Daoy (cell line): ENCODE results near the gene DOCK10. TPM values are rescaled to one million over a fixed set of nuclear protein-coding genes. Genes with fewer than 3 reads are reported as not detected.
A peak's percentile ranks its signal among the peaks of the same experiment; 100 is the strongest.
"Not testable (repeated sequence)": the region's sequence is repeated elsewhere in the genome, so short reads cannot be mapped to it uniquely, and the experiment has no call there.

ENCODE experiments used
- DNase-seq: peaks from one replicate; pipeline ENCODE4 v3.0.0-alpha.2; 2015; ENCODE audit warnings: low read depth
- total RNA-seq: library from RNA; depleted of rRNA; stranded (reverse); fragments of >200 nt; shearing (Covaris generic); gene quantifications from 2 replicates; pipeline ENCODE4 v1.2.3, GENCODE V29; 2014

DOCK10 gene
- total RNA-seq, 1 experiment from 2014 or later = 37.2 TPM

DNA sequence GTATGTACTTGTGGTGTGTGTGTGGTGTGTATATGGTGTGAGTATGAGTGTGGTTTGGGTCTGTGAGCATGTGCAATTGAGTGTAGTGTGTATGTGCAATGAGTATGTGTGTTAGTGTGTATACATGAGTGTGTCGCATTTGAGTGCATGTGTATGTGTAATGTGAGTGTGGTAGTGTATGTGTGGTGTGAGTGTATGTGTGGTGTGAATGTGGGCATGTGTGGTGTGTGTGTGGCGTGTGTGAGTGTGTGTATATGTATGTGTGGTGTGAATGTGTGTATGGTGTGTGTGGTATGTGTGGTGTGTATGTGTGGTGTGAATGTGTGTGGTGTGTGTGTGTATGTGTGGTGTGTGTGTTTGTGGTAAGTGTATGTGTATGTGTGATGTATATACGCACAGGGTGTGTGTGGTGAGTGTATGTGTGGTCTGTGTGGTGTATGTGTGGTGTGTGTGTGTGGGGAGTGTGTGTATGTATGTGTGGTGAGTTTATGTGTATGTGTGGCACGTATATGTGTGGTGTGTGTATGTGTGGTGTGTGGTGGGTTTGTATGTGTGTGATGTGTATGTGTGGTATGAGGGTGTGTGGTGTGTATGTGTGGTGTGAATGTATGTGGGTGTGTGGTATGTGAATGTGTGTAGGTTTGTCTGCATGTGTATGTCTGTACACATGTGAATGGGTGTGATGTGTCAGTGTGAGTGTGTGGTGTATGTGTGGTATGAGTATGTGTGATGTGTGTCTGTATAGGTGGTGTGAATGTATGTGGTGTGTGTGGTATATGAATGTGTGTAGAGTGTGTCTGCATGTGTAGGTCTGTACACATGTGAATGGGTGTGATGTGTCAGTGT, 123.4 kb downstream of the DOCK10 start:
- no peak for DNase-seq

DNA sequence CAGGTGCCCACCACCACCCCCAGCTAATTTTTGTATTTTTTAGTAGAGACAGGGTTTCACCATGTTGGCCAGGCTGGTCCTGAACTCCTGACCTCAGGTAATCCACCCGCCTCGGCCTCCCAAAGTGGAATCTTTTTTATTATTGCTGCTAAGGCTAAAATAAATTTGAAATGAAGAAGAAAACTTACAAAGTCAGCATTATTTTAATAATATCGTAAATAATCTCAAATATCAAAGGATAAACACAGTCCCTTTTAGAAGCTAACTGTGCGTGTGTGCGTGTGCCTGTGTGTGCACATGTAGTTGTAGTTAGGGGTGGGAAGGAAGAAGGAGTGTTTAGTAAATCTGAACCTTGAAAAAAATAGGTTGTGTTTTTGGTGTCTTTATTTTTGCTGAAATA, 125.0 kb downstream of the DOCK10 start:
- not testable (repeated sequence) for DNase-seq

DNA sequence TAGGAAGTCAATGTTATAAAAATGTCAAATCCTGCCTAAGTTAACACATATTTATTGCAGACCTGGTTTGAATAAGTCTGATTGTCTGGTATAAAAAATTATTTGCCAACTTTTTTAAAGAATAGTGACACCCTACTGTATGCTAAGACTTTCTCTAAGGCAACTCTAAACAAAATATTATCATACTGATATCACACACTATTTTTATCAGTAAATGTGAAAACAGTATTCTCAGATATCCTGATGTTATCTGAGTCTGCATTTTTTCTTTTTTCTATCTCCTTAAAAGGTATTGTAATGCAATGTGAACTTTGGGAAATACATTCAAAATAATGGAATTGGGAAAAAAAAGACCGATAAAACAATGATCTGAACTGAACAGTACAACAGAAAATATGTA, 127.1 kb downstream of the DOCK10 start:
- DNase-seq = no peak

DNA sequence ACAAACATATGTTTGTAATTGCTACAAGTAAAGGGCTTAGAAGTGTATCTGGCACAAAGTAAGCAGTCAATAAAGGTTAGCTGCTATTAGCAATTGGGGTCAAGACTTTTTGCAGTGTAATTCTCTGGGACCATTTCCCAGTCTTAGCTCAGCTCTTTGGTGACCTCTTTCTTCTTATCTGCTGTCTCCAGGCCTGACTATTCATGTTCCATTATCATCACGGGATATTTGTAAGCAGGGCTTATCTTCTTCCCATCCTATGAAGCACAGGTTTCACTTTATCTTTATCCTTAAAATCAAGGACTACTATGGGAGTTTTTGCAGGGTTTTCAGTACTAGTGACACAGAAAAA, 131.7 kb downstream of the DOCK10 start:
- DNase-seq = no peak

DNA sequence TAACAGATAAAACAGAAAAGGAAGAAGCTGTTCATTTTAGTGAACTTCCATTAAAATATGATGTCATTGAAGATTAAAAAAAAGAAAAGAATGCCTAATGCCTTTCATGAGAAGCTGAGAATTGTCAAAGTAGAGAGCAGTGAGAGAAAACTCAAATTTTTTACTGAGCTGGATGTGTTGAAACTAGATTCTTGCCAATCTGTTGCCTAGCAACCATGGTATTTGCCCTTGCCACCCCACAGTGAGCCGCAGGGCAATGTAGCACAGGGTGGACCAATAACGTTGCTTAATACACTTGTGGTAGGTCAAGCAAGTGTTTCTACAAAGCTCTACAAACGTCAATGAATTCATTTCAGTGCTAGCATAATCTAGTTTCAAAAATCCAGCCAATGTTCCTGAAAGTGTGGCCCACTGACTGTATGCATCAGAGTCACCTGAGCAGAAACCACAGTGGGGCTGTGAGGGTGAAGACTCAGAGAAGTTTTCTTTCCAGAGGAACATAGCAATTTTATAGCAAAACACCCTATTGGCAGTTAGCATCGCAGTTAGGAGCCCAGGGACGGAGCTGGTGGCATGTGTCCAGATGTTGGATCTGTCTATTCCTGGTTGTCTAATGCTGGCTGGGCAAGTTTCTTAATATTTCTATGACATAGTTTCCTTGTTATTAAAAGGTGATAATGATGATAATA, 132.2 kb downstream of the DOCK10 start:
- peak; percentile 35 for DNase-seq

DNA sequence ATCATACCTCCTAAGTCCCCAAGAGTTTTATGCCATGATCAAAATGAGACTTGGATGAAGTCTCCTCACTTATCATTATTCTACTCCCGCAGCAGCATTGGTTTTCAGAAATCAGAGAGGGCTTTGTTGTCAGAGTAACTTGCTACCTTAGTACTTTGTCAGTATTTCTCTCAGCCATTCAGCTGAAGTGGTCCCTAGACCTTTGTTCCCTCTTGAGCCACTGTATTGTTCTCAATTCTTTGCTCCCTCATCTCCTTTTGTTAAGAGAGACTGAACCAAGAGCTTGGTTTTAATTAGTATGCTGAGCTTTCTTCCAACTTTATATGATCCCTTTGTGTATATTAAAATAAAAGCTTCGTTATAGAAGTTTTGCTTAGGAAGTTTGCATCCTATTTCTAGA, 133.4 kb downstream of the DOCK10 start:
- no peak for DNase-seq

DNA sequence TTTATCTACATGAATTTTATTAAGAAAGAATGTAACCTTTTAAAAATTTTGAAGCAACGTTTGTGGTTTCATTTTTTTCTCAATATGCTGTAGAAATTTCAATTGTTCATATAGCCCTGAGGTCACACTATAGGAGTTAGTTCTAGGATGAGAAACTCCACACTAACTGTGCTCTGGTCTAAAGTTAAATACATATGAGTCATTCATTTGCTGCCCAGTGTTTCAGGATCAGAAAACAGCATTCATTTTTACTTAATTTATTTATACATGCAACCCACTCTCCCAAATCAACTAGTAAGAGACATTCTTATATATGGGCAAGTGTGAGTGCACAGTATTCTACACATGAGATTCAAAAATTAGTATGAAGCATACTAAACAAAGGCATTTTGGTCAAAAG, 137.9 kb downstream of the DOCK10 start:
- no peak for DNase-seq

DNA sequence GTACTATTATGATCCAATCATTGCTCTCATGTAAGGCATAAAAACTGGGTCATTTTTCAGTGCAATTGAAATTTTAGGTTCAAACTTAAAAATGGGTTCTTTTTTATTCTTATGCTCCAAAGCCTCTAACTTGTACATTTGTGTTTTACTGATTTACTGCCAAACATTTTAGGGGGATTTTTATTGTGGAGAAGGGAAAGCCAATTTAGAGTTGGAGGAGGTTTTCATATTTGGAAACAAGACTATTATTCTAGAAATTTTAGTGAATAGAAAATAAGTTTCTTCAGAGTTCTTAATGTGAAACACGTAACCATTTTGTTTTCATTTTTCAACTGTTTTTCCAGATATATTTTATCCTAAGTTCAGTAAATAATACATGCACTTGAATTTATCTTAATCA, 138.6 kb downstream of the DOCK10 start:
- no peak for DNase-seq

DNA sequence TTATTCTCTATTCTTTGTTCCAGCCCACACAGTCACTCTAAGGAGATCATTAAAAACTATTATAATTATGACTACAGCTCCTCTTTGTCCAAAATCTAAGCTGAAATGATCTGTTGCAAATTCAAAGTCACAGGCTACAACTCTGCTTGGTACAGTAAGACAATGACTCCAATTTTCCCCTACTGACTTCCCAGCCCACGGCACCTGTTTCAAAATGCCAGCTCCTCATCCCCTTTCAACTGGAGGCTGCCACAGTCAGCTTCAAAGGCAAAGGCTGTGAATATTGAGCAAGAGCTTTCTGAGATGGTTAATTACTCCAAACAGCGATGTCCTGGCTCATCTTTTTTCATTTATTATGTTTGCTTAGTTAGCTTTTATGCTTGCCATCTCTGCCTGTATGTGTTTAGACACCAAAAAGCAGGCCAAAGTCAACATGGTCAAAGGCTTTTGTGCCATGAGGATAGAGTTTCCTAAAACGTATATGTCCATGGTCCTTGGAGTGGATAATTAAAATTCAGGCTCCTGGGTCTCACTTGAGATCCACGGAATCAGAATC, 141.1 kb downstream of the DOCK10 start:
- no peak for DNase-seq

DNA sequence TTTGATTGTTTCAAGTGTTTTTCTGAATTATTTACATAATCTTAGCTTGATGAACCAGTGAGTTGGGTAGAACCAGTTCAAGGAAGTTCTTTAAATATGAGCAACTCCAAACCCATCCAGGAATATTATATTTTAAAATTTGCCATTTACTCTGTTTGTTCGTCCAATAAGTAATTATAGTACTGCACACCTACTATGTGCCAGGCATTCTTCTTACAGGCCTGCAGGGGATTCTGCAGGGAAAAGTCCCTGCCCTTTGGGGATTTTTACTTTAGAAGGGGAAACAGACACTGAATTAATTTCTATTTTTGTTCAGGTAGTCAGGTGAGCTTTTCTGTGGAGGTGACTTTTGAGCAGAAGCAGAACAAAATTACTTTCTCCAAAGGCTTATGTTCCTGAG, 146.9 kb downstream of the DOCK10 start:
- DNase-seq = no peak

DNA sequence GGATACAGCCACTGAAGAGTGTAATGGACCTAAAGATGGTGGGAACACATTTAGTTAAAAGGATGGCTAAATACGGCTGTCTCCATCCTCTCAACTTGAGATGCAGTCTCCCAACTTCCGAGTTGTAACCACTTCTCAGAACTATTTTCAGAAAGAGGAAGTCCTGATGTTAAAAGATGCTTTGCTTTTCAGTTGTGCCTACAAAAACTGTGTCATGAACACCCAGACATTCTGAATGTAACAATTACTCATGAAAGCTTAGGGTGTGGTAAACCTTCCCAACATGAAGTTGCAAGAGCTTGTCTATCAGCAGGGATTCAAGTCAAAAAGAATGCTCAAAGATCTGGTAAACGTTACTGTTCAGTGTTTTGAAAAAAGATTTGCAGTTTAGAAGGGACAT, 147.9 kb downstream of the DOCK10 start:
- no peak for DNase-seq

DNA sequence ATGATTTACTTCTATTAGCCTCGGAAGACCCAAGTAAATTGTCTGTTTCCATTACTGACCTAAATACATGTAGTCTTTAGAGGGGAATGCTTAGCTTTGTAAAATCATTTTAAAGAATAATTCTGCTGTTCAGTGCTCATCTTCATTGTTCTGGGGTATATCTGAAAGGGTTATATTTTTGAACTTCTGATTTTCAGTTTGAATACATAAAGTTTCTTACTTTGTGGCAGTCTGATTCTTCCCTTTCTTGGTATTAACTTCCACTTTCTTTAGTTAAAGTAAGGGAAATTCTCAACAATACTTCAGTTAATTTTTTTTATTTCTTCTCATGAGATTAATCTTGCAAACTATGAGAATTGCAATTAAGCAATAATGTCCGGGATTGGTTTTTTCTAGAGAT, 148.4 kb downstream of the DOCK10 start:
- DNase-seq = no peak

DNA sequence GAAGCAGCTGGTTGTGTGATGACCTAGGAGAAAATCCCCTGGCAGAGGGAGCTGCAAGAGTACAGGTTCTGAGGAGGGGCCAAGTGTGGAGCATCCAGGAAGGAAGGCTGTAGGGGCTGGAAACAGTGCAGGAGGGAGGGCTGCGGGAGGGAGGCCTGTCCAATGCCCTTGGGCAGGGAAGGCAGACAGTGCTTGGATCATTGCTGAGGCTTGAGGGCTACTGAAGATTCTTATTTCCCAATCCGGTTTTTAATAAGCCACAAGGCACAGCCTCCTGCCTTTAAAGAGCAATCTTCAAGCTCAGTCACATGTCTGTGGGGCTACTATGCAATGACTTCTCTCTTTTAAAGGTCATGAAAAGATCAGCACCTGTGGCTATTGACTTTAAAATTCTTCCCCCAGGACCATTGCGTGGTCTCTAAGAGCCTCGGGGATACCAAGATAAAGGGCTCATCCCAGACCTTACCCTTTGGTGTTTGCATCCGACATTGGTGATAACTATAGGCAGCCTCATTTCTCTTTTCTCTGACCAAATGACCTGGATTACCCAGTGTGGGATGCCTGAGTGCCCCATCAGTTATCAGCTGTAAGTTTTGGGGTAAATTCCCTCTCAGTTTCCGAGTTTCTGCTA, 149.6 kb downstream of the DOCK10 start:
- no peak for DNase-seq

DNA sequence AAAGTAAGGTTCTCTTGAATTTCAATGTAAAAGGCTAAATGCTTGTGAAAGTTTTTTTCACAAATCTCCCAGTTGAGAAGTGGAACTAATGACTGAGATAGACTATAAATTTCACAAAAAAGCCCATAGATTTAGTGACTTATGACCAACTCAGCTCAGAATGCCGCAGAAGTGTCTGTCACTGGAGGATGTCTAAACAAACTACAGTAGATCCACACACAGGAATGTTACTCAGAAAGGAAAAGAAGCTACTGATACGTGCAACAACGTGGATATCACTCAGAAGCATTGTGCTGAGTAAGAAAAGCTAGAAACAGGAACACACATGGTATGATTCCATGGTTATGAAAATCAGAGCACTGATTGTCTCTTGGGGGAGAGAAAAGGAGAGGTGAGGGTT, 151.9 kb downstream of the DOCK10 start:
- no peak for DNase-seq

DNA sequence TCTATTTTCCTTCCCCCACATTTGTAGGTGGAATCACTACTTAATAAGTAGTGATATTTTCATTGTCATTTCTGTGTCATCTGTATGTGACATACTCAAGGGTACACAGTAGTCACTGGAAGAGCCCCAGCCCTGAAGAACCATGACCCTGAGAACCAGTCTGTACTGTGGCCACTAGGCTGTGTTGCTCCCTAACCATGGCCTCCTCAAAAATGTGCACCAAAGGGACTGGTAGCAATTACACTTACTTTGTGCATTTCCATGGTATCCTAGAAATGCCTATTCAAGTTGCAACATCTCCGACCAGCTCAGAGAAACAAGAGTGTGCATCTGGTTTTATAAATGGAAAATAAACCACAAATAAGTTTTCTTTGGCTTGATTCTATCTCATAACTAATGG, 155.1 kb downstream of the DOCK10 start:
- no peak for DNase-seq

DNA sequence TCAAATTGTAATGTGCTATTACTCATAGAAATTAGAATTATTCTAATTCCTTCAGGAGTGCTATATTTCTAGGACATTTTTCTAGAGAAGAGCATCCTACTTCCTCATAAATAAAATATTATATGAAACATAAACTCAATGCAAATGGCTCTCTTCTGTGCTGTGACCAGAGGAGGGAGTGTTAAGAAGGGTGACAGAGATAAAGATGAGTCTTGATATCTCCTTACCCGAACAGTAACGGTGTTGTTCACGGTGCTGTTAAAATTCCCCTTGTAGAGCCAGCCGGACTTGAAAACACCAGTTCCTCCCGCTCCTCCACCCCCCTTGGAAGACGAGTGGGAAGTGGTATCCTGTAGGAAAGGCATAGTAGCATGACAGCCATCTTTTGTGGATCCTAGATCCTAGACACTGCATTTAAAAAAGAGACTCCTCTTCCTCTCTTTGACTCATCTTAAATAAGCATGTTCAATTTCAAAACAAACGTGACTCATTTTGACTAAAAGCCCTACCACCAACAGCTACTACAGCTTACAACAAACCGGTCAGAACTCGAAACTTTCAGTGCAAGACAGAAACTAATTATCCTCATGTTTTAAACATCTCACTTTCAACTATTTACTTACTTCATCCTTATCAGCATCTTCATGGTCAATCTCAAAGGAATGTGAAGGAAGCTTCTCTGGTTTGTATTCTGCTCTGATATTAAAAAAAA, 156.3 kb downstream of the DOCK10 start:
- peak; percentile 46 for DNase-seq

DNA sequence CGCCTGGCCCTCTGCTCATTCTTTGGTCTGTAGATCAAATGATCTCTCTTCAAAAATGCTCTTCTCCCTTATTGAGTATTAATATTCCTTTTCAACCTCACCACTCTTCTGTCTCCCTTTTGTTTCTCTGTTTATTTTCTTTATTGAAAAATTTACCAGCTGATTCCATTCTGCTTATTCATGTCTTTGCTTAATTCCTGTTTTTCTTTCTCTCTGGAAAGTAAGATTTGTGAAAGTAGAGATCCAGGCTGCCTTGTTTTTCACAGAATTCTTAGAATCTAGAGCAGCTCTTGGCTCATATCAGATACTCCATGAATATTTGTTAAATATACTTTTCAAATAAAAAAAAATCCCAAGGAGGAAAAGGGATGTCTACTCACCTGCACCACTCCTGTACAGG, 157.0 kb downstream of the DOCK10 start:
- no peak for DNase-seq

DNA sequence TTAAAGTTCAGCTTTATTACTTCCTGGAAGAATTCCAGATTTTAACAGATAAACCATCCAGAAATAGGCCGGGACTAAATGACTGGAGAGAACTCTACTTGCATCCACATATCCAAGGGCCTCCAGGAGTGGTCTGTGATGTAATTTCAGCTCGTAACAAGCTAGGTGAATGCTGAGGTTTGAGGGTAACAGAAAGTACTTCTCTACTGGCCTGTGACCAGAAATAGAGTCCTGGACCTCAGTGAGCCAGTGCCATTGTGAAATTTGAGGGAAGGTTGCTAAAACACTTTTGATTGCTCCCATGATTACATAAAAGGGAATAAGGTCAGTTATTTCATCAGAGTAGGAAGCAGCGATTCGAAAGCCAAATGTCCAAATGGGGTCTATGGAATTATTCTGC, 158.1 kb downstream of the DOCK10 start:
- no peak for DNase-seq

DNA sequence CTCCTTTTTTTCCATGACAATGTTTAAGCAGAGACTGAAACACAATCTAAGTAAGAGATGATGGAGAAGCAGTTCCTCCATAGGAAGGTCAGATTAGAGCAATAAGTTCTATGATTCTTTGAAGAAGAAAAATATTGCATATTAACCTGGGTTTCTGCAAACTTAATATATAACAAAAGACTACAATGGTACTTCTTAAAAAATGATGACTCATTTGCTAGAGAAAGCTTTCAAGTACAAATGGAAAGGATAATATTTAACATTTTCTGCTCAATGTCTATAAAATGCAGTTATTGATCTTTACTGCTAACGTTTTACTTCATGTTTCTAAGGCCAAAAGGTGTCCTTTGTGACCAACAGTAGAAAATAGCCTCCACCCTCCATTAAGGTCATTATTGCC, 158.6 kb downstream of the DOCK10 start:
- no peak for DNase-seq

DNA sequence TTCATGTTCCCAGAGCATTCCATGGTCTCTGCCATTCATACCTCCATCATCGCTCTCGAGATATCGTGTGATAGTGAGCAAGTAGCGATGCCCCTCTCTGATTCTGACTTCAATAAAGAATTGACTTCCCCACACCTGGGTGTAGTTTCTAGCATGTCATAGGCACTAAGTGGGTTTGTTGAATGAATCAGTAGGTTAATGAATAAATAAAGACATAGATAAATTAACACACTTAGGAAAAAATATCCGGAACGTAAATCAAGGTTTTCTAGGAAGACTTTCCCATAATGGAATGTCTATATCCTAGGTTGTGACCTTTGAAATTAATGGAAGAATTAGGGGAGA, 159.1 kb downstream of the DOCK10 start:
- DNase-seq = no peak

DNA sequence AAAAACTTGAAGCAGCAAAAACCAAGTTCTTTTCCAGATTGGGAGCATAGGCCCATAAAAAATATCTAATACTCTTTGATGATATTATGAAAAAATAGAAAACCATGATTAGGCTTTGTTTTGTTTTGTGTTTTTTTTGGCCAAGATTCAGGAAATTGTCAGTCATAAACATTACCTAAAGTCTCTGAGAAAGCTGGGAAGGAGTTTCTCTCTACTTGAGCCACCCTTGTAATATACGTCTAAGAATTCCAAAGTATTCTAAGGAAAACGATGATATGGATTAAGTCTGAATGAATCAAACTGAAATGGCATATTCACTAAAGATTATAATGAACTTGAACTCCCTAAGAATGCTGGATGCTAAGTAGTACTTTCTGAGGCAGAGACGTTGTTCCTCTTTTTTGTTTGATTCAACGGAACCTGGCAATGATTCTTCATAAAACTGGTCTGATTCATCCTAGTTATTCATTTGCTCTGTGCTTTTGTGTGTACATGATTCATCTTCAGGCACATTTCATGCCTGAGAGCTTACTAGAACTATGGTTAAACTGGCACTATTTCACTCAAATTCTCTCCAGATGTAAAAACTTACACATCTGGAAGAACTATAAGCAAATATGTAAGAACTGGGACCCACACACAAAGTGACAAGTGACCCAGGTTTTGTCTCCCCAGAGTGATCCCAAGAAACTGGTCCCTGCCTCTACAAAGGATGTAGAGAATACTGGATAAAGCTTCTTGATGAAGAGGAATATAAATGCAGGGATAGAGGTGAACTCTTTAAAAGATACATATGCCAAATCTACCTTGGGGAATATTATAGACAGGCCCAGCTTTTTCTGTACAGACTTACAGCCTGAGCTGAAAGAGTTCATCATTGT, 159.7 kb downstream of the DOCK10 start:
- DNase-seq = peak; percentile 64
